Neuron (in vitro differentiated cells): ENCODE results near the gene PFKM.
"Not testable (repeated sequence)": the region's sequence is repeated elsewhere in the genome, so short reads cannot be mapped to it uniquely, and the experiment has no call there.

ENCODE experiments used
- H2AFZ ChIP-seq: one replicate; pipeline ENCODE4 v1.6.1; 2013; ENCODE audit warnings: low read depth, mild to moderate bottlenecking, inconsistent platforms, low read length, moderate library complexity
- H3K27me3 ChIP-seq: one replicate; pipeline ENCODE4 v1.6.1; 2013; ENCODE audit warnings: low read length; ENCODE audit not compliant: insufficient read depth
- H3K36me3 ChIP-seq: one replicate; pipeline ENCODE4 v1.6.1; 2013; ENCODE audit warnings: low read length; ENCODE audit not compliant: insufficient read depth
- H3K4me1 ChIP-seq: one replicate; pipeline ENCODE4 v1.6.1; 2013; ENCODE audit warnings: low read length; ENCODE audit not compliant: insufficient read depth
- H3K4me3 ChIP-seq: 2 replicates; pipeline ENCODE4 v1.5.1; 2013; ENCODE audit warnings: mild to moderate bottlenecking, low read length, moderate library complexity
- H3K9me3 ChIP-seq: one replicate; pipeline ENCODE4 v1.6.1; 2013; ENCODE audit warnings: low read length

PFKM gene

GRCh38 chr12:48122065-48122834 is 3.1 kb downstream of the PFKM start:
- Histone ChIP-seq H3K9me3 (no peaks in the 10 kb centered on the region), H2AFZ (no peak overlapping the region), H3K36me3 (peaks cover 38% of the 10 kb centered on the region), H3K4me1 (peaks cover 38% of the 10 kb centered on the region), H3K27me3 (no peaks in the 10 kb centered on the region), H3K4me3 (no peak overlapping the region)

- no peak overlapping the region for H2AFZ ChIP-seq
- peaks cover 47% of the 10 kb centered on the region for H3K36me3 ChIP-seq
- no peaks in the 10 kb centered on the region for H3K27me3 ChIP-seq
- H3K4me1 ChIP-seq: peaks cover 38% of the 10 kb centered on the region
- no peaks in the 10 kb centered on the region for H3K9me3 ChIP-seq
- no peak overlapping the region for H3K4me3 ChIP-seq
These were observed 4.0 kb downstream of the PFKM start for GRCh38 chr12:48123169-48123568.

- H3K27me3 ChIP-seq, H2AFZ ChIP-seq, H3K9me3 ChIP-seq, H3K4me3 ChIP-seq: not testable (repeated sequence)
- Histone ChIP-seq H3K4me1 (peaks cover 24% of the 10 kb centered on the region), H3K36me3 (peaks cover 67% of the 10 kb centered on the region)
These were observed 6.4 kb downstream of the PFKM start for GRCh38 chr12:48125542-48125941.

- Histone ChIP-seq H3K9me3 (no peaks in the 10 kb centered on the region), H3K36me3 (peaks cover 71% of the 10 kb centered on the region), H2AFZ (no peak overlapping the region), H3K27me3 (no peaks in the 10 kb centered on the region), H3K4me3 (no peak overlapping the region), H3K4me1 (peaks cover 20% of the 10 kb centered on the region)
These were observed 6.8 kb downstream of the PFKM start for GRCh38 chr12:48125985-48126384.

- Histone ChIP-seq H3K9me3 (no peaks in the 10 kb centered on the region), H3K4me1 (peaks cover 9% of the 10 kb centered on the region), H2AFZ (no peak overlapping the region), H3K27me3 (no peaks in the 10 kb centered on the region), H3K4me3 (no peak overlapping the region), H3K36me3 (peaks cover 80% of the 10 kb centered on the region)
These were observed 7.9 kb downstream of the PFKM start for GRCh38 chr12:48126953-48127630.

GRCh38 chr12:48128800-48129199 is 9.6 kb downstream of the PFKM start:
- no peaks in the 10 kb centered on the region for H3K9me3 ChIP-seq
- H3K4me1 ChIP-seq: no peaks in the 10 kb centered on the region
- no peak overlapping the region for H2AFZ ChIP-seq
- H3K36me3 ChIP-seq: peaks cover 87% of the 10 kb centered on the region
- no peaks in the 10 kb centered on the region for H3K27me3 ChIP-seq
- H3K4me3 ChIP-seq: no peak overlapping the region

GRCh38 chr12:48129376-48129775 is 10.2 kb downstream of the PFKM start:
- no peaks in the 10 kb centered on the region for H3K27me3 ChIP-seq
- no peaks in the 10 kb centered on the region for H3K9me3 ChIP-seq
- no peak overlapping the region for H2AFZ ChIP-seq
- no peak overlapping the region for H3K4me3 ChIP-seq
- H3K36me3 ChIP-seq: peaks cover 88% of the 10 kb centered on the region
- no peaks in the 10 kb centered on the region for H3K4me1 ChIP-seq

- Histone ChIP-seq H3K4me1 (no peaks in the 10 kb centered on the region), H3K4me3 (no peak overlapping the region), H3K27me3 (no peaks in the 10 kb centered on the region), H3K9me3 (no peaks in the 10 kb centered on the region), H2AFZ (no peak overlapping the region), H3K36me3 (peaks cover 91% of the 10 kb centered on the region)
These were observed 12.4 kb downstream of the PFKM start for GRCh38 chr12:48131517-48131916.

GRCh38 chr12:48132826-48133225 is 13.7 kb downstream of the PFKM start:
- H2AFZ ChIP-seq: no peak overlapping the region
- no peaks in the 10 kb centered on the region for H3K4me1 ChIP-seq
- H3K4me3 ChIP-seq: no peak overlapping the region
- H3K9me3 ChIP-seq: no peaks in the 10 kb centered on the region
- H3K27me3 ChIP-seq: no peaks in the 10 kb centered on the region
- peaks cover 87% of the 10 kb centered on the region for H3K36me3 ChIP-seq

GRCh38 chr12:48135027-48135426 is 15.9 kb downstream of the PFKM start:
- Histone ChIP-seq H3K27me3 (no peaks in the 10 kb centered on the region), H2AFZ (no peak overlapping the region), H3K9me3 (no peaks in the 10 kb centered on the region), H3K4me3 (no peak overlapping the region), H3K36me3 (peaks cover 88% of the 10 kb centered on the region), H3K4me1 (no peaks in the 10 kb centered on the region)

- H3K36me3 ChIP-seq: peaks cover 82% of the 10 kb centered on the region
These were observed 23.9 kb downstream of the PFKM start for GRCh38 chr12:48142818-48143674.

GRCh38 chr12:48143898-48144297 is 24.7 kb downstream of the PFKM start:
- H3K4me1 ChIP-seq: no peaks in the 10 kb centered on the region
- no peak overlapping the region for H2AFZ ChIP-seq
- H3K9me3 ChIP-seq: no peaks in the 10 kb centered on the region
- H3K36me3 ChIP-seq: peaks cover 82% of the 10 kb centered on the region
- no peak overlapping the region for H3K4me3 ChIP-seq
- H3K27me3 ChIP-seq: no peaks in the 10 kb centered on the region

More at GRCh38 chr12:48142818-48143674, 23.9 kb downstream of the PFKM start:
- Histone ChIP-seq H3K4me1 (no peaks in the 10 kb centered on the region), H2AFZ (no peak overlapping the region), H3K27me3 (no peaks in the 10 kb centered on the region), H3K4me3 (no peak overlapping the region), H3K9me3 (no peaks in the 10 kb centered on the region)

GRCh38 chr12:48145981-48146380 is 26.8 kb downstream of the PFKM start:
- no peaks in the 10 kb centered on the region for H3K9me3 ChIP-seq
- peaks cover 80% of the 10 kb centered on the region for H3K36me3 ChIP-seq
- H3K27me3 ChIP-seq: no peaks in the 10 kb centered on the region
- H2AFZ ChIP-seq: no peak overlapping the region
- no peak overlapping the region for H3K4me3 ChIP-seq
- no peaks in the 10 kb centered on the region for H3K4me1 ChIP-seq
